ENCODE results near the gene AGPS. TPM values are rescaled to one million over a fixed set of nuclear protein-coding genes. Genes with fewer than 3 reads are reported as not detected.
A peak's percentile ranks its signal among the peaks of the same experiment; 100 is the strongest.

The AGPS gene
- total and polyA plus RNA-seq, 2 of the 13 experiments (the other 11 are each of a cell fraction or from before 2014, with no cell fraction given) = 39.4 to 99.0 TPM

- no peak for TF ChIP-seq HNRNPLL (IDR thresholded peaks at IDR 0.05; ENCODE audit: low read depth, low read length, poor library complexity, severe bottlenecking)
- TF ChIP-seq ZNF235 (CRISPR knock-in tag; IDR thresholded peaks at IDR 0.05; ENCODE audit: borderline replicate concordance) = no peak
- TF ChIP-seq JUN (CRISPR knock-in tag; IDR thresholded peaks at IDR 0.05) = no peak
- no peak for TF ChIP-seq SP1 (IDR thresholded peaks at IDR 0.05)
- no peak for TF ChIP-seq SP1 (CRISPR knock-in tag; IDR thresholded peaks at IDR 0.05)
- TF ChIP-seq FOXC1 (CRISPR knock-in tag; IDR thresholded peaks at IDR 0.05; ENCODE audit: borderline replicate concordance) = no peak
- no peak for TF ChIP-seq ZNF7 (CRISPR knock-in tag; IDR thresholded peaks at IDR 0.05)
- TF ChIP-seq CHD4 (IDR thresholded peaks at IDR 0.05; ENCODE audit: borderline replicate concordance, low read length) = no peak
- no peak for TF ChIP-seq ZNF781 (CRISPR knock-in tag; IDR thresholded peaks at IDR 0.05; ENCODE audit: borderline replicate concordance, not compliant biosample characterization)
- peak; percentile 45 to 71 for TF ChIP-seq MAFK (conservative IDR thresholded peaks at IDR 0.05 in 1 of 2, IDR thresholded peaks at IDR 0.05 in 1 of 2; ENCODE audit: low read length in 2 of 2)
- TF ChIP-seq ZNF343 (CRISPR knock-in tag; IDR thresholded peaks at IDR 0.05) = no peak
- TF ChIP-seq PLRG1 (conservative IDR thresholded peaks at IDR 0.05) = no peak
- TF ChIP-seq HOMEZ (CRISPR knock-in tag; IDR thresholded peaks at IDR 0.05; ENCODE audit: low read depth) = peak; percentile 99
- no peak for TF ChIP-seq ZNF878 (CRISPR knock-in tag; IDR thresholded peaks at IDR 0.05)
- peak; percentile 39; the same call in 1 of the 2 replicates for TF ChIP-seq HMG20B (CRISPR knock-in tag; conservative IDR thresholded peaks at IDR 0.05)
- TF ChIP-seq ZNF737 (CRISPR knock-in tag; IDR thresholded peaks at IDR 0.05; ENCODE audit: borderline replicate concordance) = no peak
- TF ChIP-seq DMTF1 (CRISPR knock-in tag; IDR thresholded peaks at IDR 0.05) = no peak
- TF ChIP-seq RFXANK (CRISPR knock-in tag; IDR thresholded peaks at IDR 0.05) = no peak
- TF ChIP-seq SRSF9 (IDR thresholded peaks at IDR 0.05; ENCODE audit: borderline replicate concordance, insufficient read depth, low read depth, low read length, poor library complexity, severe bottlenecking) = no peak
- no peak for TF ChIP-seq MED13 (CRISPR knock-in tag; IDR thresholded peaks at IDR 0.05)
- no peak for TF ChIP-seq RBFOX2 (IDR thresholded peaks at IDR 0.05; ENCODE audit: low read depth, low read length)
- no peak for TF ChIP-seq ZNF780A (CRISPR knock-in tag; IDR thresholded peaks at IDR 0.05)
- TF ChIP-seq ZNF660 (CRISPR knock-in tag; IDR thresholded peaks at IDR 0.05; ENCODE audit: borderline replicate concordance, low read depth) = no peak
- TF ChIP-seq REL (CRISPR knock-in tag; conservative IDR thresholded peaks at IDR 0.05) = no peak
- no peak for TF ChIP-seq SKIL (CRISPR knock-in tag; IDR thresholded peaks at IDR 0.05; ENCODE audit: borderline replicate concordance)
Observed at GRCh38 chr2:177405029-177405692, 12.6 kb downstream of the AGPS start (continued).
